ENCODE measurements around the gene FAN1.

Gene FAN1

DNA sequence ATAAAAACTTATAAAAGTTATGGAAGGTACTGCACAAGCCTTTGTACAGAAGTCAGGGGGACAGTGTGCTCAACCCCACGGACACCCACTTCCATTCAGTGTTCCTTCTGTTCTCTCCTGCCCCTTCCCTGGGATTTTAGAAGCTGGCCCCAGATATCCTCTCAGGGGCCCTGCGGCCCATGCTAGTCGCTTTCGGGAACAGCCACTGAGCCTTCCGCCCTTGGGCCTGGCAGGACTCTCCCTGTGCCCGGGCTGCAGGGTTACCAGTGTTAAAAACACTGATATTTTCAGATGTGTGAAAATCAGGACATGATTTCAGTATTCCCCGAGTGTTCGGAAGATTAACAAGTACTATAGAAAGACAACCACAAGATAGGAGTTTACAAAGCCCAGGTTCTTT, 22.4 kb downstream of the FAN1 start:
- Histone ChIP-seq H3K27me3 (ENCODE audit: insufficient read depth, low read depth, severe bottlenecking) (no peaks in the 10 kb centered on the region), H3K27ac (no peak overlapping the region), H3K4me3 (ENCODE audit: low read depth, low read length) (no peak overlapping the region), H3K36me3 (peaks cover 85% of the 10 kb centered on the region), H3K9me3 (ENCODE audit: severe bottlenecking) (no peaks in the 10 kb centered on the region)
- no peak for DNase-seq
- TF ChIP-seq, protein P1, sequence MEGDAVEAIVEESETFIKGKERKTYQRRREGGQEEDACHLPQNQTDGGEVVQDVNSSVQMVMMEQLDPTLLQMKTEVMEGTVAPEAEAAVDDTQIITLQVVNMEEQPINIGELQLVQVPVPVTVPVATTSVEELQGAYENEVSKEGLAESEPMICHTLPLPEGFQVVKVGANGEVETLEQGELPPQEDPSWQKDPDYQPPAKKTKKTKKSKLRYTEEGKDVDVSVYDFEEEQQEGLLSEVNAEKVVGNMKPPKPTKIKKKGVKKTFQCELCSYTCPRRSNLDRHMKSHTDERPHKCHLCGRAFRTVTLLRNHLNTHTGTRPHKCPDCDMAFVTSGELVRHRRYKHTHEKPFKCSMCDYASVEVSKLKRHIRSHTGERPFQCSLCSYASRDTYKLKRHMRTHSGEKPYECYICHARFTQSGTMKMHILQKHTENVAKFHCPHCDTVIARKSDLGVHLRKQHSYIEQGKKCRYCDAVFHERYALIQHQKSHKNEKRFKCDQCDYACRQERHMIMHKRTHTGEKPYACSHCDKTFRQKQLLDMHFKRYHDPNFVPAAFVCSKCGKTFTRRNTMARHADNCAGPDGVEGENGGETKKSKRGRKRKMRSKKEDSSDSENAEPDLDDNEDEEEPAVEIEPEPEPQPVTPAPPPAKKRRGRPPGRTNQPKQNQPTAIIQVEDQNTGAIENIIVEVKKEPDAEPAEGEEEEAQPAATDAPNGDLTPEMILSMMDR (IDR thresholded peaks at IDR 0.05; ENCODE audit: low read depth, low read length) = no peak

DNA sequence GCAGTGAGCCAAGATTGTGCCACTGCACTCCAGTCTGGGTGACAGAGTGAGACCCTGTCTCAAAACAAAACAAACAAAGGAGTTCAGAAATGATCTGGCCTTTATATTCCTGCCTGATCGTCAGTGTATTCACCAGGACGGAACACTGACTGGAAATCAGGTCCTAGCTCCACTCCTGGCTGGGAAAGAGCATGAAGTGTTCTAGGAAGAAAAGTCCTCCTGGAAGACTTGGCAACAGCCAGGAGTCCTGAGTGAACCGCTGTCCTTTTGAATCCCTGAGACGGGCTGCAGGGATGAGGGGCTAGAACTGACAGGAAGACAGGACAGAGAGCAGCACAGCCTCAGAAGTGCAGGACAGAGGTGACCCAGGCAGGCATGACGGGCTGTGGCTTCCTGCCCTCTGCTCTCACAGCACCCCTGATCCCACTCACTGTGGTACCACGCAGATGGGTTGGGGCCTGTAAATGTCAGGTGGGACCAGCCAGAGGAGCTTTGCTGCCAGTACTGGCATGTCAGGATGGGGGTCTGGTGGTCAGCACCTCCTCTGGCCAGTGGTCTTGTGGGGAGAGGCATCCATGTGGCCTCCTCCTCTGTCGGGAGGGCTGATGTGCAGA, 23.5 kb downstream of the FAN1 start:
- TF ChIP-seq, protein P1 (IDR thresholded peaks at IDR 0.05; ENCODE audit: low read depth, low read length) = no peak
- no peak for DNase-seq
- no peak overlapping the region for H3K27ac ChIP-seq
- peaks cover 82% of the 10 kb centered on the region for H3K36me3 ChIP-seq
- H3K4me3 ChIP-seq (ENCODE audit: low read depth, low read length) = no peak overlapping the region
- H3K27me3 ChIP-seq (ENCODE audit: insufficient read depth, low read depth, severe bottlenecking) = no peaks in the 10 kb centered on the region
- no peaks in the 10 kb centered on the region for H3K9me3 ChIP-seq (ENCODE audit: severe bottlenecking)

GRCh38 chr15:30928076-30928475, 24.4 kb downstream of the FAN1 start:
- TF ChIP-seq, protein P1 (IDR thresholded peaks at IDR 0.05; ENCODE audit: low read depth, low read length) = no peak
- Histone ChIP-seq H3K27ac (no peak overlapping the region), H3K27me3 (ENCODE audit: insufficient read depth, low read depth, severe bottlenecking) (no peaks in the 10 kb centered on the region), H3K9me3 (ENCODE audit: severe bottlenecking) (no peaks in the 10 kb centered on the region), H3K36me3 (peaks cover 78% of the 10 kb centered on the region), H3K4me3 (ENCODE audit: low read depth, low read length) (no peak overlapping the region)
- no peak for DNase-seq

GRCh38 chr15:30929064-30929669, 25.5 kb downstream of the FAN1 start:
- TF ChIP-seq, protein P1 (IDR thresholded peaks at IDR 0.05; ENCODE audit: low read depth, low read length) = no peak
- Histone ChIP-seq H3K36me3 (peaks cover 68% of the 10 kb centered on the region), H3K27me3 (ENCODE audit: insufficient read depth, low read depth, severe bottlenecking) (no peaks in the 10 kb centered on the region), H3K4me3 (ENCODE audit: low read depth, low read length) (no peak overlapping the region), H3K27ac (no peak overlapping the region), H3K9me3 (ENCODE audit: severe bottlenecking) (no peaks in the 10 kb centered on the region)
- DNase-seq = no peak

GRCh38 chr15:30929982-30930381, 26.3 kb downstream of the FAN1 start:
- peaks cover 65% of the 10 kb centered on the region for H3K36me3 ChIP-seq
- DNase-seq = no peak
- TF ChIP-seq, protein P1 (IDR thresholded peaks at IDR 0.05; ENCODE audit: low read depth, low read length) = no peak
- no peaks in the 10 kb centered on the region for H3K27me3 ChIP-seq (ENCODE audit: insufficient read depth, low read depth, severe bottlenecking)
- no peak overlapping the region for H3K27ac ChIP-seq
- H3K4me3 ChIP-seq (ENCODE audit: low read depth, low read length) = no peak overlapping the region
- H3K9me3 ChIP-seq (ENCODE audit: severe bottlenecking) = no peaks in the 10 kb centered on the region

DNA sequence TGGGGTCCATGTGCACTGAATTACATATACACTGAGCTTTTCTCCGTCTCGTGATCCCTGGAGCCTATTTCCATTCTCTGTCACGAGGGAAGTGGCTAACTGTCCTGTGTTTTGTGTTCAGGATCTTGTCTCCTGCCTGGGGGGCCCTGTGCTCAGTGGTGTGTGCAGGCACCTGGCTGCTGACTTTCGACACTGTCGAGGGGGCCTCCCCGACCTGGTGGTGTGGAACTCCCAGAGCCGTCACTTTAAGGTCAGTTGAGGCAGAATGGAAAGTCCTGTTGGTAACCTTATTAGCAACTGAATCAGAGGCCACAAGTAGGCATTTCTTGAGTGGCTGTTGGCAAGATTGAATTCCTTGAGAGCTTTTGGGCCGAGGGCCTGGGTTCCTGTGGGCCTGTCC, 26.7 kb downstream of the FAN1 start:
- no peaks in the 10 kb centered on the region for H3K9me3 ChIP-seq (ENCODE audit: severe bottlenecking)
- no peak for DNase-seq
- H3K27ac ChIP-seq = no peak overlapping the region
- TF ChIP-seq, protein P1 (IDR thresholded peaks at IDR 0.05; ENCODE audit: low read depth, low read length) = no peak
- peaks cover 65% of the 10 kb centered on the region for H3K36me3 ChIP-seq
- no peak overlapping the region for H3K4me3 ChIP-seq (ENCODE audit: low read depth, low read length)
- no peaks in the 10 kb centered on the region for H3K27me3 ChIP-seq (ENCODE audit: insufficient read depth, low read depth, severe bottlenecking)

Measured in WERI-Rb-1 (cell line).